IPS DF 4.7 (cell line): ENCODE data around the gene ACACA.

Experiments
- DNase-seq: peaks from one replicate; pipeline ENCODE4 v3.0.0-alpha.2; 2013; ENCODE audit warnings: low spot score; ENCODE audit errors: extremely low read depth

The ACACA gene

DNA sequence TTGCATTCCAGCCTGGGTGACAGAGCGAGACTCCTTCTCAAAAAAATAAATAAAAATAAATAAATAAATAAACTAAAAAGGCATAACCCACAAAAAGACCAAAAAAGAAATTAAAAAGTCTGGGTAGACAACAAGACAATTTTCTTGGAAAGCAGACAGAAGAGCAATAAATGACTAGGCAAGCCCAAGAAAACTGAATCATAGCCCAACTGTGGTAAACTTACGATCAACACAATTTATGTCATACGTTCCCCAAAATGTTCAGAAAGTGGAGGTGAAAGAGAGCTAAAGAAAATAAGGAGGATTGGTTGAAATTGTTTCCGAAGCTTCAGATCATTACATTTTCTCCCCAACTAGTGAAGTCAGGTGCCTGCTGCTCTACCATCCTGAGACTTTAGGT, 62.1 kb downstream of the ACACA start:
- no peak for DNase-seq

GRCh38 chr17:37342589-37342988, 64.0 kb downstream of the ACACA start:
- DNase-seq = no peak

GRCh38 chr17:37340804-37341203, 65.8 kb downstream of the ACACA start:
- no peak for DNase-seq

DNA sequence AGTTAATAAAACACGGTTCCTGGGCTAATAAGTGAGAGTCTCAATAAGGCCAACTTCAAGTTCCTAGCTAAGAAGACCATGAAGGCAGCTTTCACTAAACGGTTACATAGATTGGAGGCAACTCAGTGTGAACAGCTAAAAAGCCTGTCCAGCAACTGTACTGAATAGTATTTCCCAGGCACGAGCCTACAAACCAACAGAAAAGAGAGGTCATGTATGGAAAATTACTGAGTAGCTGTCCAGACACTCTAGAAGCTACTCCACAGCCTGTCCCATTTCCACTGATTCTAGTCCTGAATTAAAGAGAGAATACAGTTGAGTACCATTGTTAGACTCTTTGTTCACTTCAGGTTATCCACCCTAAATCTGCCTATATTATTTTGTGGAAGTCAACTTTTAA, 67.3 kb downstream of the ACACA start:
- no peak for DNase-seq

DNA sequence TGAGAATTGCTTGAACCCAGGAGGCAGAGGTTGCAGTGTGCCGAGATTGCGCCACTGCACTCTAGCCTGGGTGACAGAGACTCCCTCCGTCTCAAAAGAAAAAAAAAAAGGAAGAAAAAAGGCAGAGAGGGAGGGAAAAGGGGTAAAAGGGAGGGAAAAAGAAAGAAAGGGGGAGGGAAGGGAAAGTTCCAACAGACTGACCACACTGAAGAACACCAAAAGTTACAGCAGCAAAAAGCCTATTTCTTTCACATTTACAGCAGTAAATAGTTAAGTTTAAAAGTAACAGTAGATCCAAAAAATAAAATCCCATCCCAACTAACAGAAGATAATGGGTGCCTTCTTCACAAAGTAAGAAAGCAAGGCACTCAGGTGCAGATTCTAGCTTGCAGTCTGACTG, 67.8 kb downstream of the ACACA start:
- DNase-seq = no peak

GRCh38 chr17:37327341-37328090, 79.1 kb downstream of the ACACA start:
- no peak for DNase-seq

GRCh38 chr17:37322826-37323561, 83.6 kb downstream of the ACACA start:
- no peak for DNase-seq

GRCh38 chr17:37322106-37322505, 84.5 kb downstream of the ACACA start:
- DNase-seq = no peak

- DNase-seq = no peak
Observed at GRCh38 chr17:37318931-37319594, 87.6 kb downstream of the ACACA start.

- no peak for DNase-seq
Observed at GRCh38 chr17:37317867-37318266, 88.8 kb downstream of the ACACA start.

GRCh38 chr17:37315601-37316000, 91.0 kb downstream of the ACACA start:
- no peak for DNase-seq

GRCh38 chr17:37312137-37312923, 94.3 kb downstream of the ACACA start:
- no peak for DNase-seq

GRCh38 chr17:37310940-37311339, 95.7 kb downstream of the ACACA start:
- no peak for DNase-seq

DNA sequence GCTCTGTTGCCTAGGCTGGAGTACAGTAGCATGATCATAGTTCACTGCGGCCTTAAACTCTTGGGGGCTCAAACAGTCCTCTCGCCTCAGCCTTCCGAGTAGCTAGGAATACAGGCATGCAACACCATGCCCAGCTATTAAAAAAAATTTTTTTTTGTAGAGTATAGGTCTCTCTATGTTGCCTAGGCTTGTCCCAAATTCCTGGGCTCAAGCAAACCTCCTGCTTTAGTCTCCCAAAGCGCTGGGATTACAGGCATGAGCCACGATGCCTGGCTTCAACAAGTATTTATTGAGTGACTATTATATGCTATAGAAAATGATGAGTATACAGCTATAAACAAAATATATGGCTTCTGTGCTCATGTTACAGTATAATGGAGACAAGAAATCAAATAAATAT, 97.6 kb downstream of the ACACA start:
- DNase-seq = no peak

- no peak for DNase-seq
Observed at GRCh38 chr17:37305406-37305905, 101.2 kb downstream of the ACACA start.

- DNase-seq = no peak
Observed at GRCh38 chr17:37301288-37301687, 105.3 kb downstream of the ACACA start.

DNA sequence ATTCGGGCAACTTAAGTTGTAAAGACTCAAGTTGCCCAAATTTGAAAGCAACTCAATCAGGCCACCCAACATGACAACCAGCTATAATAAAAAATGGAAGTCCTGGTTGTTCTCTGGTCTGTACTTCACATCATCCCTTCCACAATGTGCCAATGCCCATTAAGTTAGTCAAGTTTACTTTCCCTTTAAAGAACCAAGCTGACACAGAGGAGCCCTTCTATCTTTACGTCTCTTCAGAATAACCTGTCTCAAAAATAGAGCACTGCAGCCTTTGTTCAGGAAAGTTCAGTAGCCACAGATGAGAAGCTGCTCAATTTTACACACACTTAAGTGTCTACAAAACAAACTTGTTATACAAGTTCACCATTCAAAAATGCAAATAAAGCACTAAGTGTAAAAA, 106.0 kb downstream of the ACACA start:
- no peak for DNase-seq

- no peak for DNase-seq
Observed at GRCh38 chr17:37299257-37299980, 107.2 kb downstream of the ACACA start.

DNA sequence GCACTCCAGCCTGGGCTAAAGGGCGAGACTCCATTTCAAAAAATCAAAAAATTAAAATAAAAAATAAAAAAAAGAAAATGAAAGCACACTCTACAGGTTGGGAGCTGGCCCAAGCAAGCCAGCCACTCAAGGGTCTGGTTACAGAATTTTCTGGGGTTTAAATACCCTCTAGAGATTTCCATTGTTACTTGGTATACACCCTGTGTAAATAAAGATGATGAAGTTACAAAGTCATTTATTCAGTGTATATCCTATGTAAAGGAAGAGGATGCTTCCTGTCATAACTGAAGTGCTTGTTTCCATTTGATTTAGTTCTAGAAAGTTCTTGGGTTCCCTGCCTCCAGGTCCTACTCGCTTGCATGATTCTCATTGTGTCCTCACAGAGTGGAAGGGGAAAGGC, 110.7 kb downstream of the ACACA start:
- no peak for DNase-seq

- DNase-seq = no peak
Observed at GRCh38 chr17:37294888-37295287, 111.7 kb downstream of the ACACA start.

- DNase-seq = no peak
Observed at GRCh38 chr17:37293770-37294169, 112.9 kb downstream of the ACACA start.
